OCI-LY3 (cell line): ENCODE data around the gene RASA2.

Source experiments
- CTCF ChIP-seq: fragments of 200-600, 300-600 bp; sonication (generic); IDR thresholded peaks from 2 replicates; pipeline ENCODE4 v1.5.1; 2014; ENCODE audit warnings: antibody characterized with exemption, low read length, low read depth
- EZH2phosphoT487 ChIP-seq: fragments of 200-600 bp; shearing (Covaris generic); IDR thresholded peaks from 2 replicates; pipeline ENCODE4 v1.6.1; 2018; ENCODE audit warnings: antibody characterized with exemption, mixed run types, low read depth

- TF ChIP-seq CTCF (no peak), EZH2phosphoT487 (no peak)
These were observed 52.8 kb downstream of the RASA2 start for GRCh38 chr3:141539431-141540187.
